K562 (cell line): ENCODE measurements around the gene CDKN2B.

Experiments
- CBFB ChIP-seq: sonication (generic); formaldehyde crosslinking; IDR thresholded peaks from 2 replicates; pipeline ENCODE4 v1.4.0; 2020; ENCODE audit warnings: mild to moderate bottlenecking, missing genetic modification reagents
- EZH2 ChIP-seq: IDR thresholded peaks from 2 replicates; pipeline ENCODE4 v1.6.1; 2012; ENCODE audit warnings: low read depth, mild to moderate bottlenecking, inconsistent platforms, low read length, borderline replicate concordance
- ILK ChIP-seq: fragments of 450-650 bp; IDR thresholded peaks from 2 replicates; pipeline ENCODE4 v1.6.1; 2016; ENCODE audit warnings: missing genetic modification characterization, low read depth, mild to moderate bottlenecking, missing compliant biosample characterization, moderate library complexity, borderline replicate concordance
- TCF7 ChIP-seq: sonication (generic); IDR thresholded peaks from 2 replicates; pipeline ENCODE4 v1.6.1; 2016; ENCODE audit warnings: antibody characterized with exemption, borderline replicate concordance

- TF ChIP-seq ILK, result no peak
- no peak for TF ChIP-seq EZH2
- no peak for TF ChIP-seq TCF7
- no peak for TF ChIP-seq CBFB
Measured at GRCh38 chr9:22050924-22051323, 41.8 kb upstream of the CDKN2B start.
